Adipocyte (in vitro differentiated cells): Measurements from ENCODE around the gene PBRM1.

ENCODE experiments used
- DNase-seq: peaks from one replicate; pipeline ENCODE4 v3.0.0-alpha.2; 2015; ENCODE audit warnings: low read depth
- H3K27me3 ChIP-seq: replicated peaks from 2 replicates; pipeline ENCODE4 v1.7.0; 2013; ENCODE audit warnings: mild to moderate bottlenecking, low read length, moderate library complexity; ENCODE audit not compliant: control insufficient read depth, insufficient read depth
- H3K36me3 ChIP-seq: 2 replicates; pipeline ENCODE4 v1.7.0; 2013; ENCODE audit warnings: low read length, mild to moderate bottlenecking, moderate library complexity; ENCODE audit not compliant: control insufficient read depth, insufficient read depth, severe bottlenecking
- H3K4me1 ChIP-seq: 2 replicates; pipeline ENCODE4 v1.7.0; 2013; ENCODE audit warnings: mild to moderate bottlenecking, low read length, moderate library complexity; ENCODE audit not compliant: control insufficient read depth, insufficient read depth
- H3K4me3 ChIP-seq: 2 replicates; pipeline ENCODE4 v1.7.0; 2013; ENCODE audit warnings: mild to moderate bottlenecking, low read length, moderate library complexity
- H3K9ac ChIP-seq: 2 replicates; pipeline ENCODE4 v1.7.0; 2013; ENCODE audit warnings: mild to moderate bottlenecking, low read length, moderate library complexity
- H3K9me3 ChIP-seq: 2 replicates; pipeline ENCODE4 v1.7.0; 2013; ENCODE audit warnings: mild to moderate bottlenecking, low read length, moderate library complexity; ENCODE audit not compliant: control insufficient read depth

The PBRM1 gene

DNA sequence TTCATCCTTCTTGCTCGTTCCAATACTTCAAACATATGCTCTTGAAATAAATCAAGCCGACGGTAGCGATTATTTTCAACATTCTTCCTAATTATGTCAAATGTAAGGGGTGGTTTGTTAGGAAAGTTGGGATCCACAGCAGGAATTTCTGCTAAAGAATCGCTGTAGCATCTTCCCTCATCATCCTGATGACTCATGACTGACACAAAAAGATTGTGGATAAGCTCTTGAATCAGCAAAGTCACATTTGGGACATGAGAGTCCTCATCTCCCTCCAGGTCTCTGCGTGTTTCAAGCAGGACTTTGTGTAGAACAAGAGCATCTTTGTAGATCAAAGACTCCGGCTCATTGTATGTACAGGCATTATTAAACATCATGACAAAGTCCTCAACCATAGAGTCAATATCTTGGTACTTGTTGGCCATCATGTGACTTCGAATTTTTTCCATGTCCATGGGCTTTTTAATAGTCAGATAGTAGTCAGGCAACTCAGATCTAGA is 76.3 kb downstream of the PBRM1 start:
- Histone ChIP-seq H3K4me1 (no peaks in the 10 kb centered on the region), H3K9ac (no peak overlapping the region), H3K9me3 (no peaks in the 10 kb centered on the region), H3K36me3 (peaks cover 91% of the 10 kb centered on the region), H3K4me3 (no peak overlapping the region), H3K27me3 (no peaks in the 10 kb centered on the region)
- no peak for DNase-seq

- DNase-seq = no peak
- Histone ChIP-seq H3K4me3 (no peak overlapping the region), H3K36me3 (peaks cover 92% of the 10 kb centered on the region), H3K9me3 (no peaks in the 10 kb centered on the region), H3K9ac (no peak overlapping the region), H3K4me1 (no peaks in the 10 kb centered on the region), H3K27me3 (no peaks in the 10 kb centered on the region)
Observed at GRCh38 chr3:52608337-52608736, 77.4 kb downstream of the PBRM1 start.

- no peaks in the 10 kb centered on the region for H3K27me3 ChIP-seq
- peaks cover 95% of the 10 kb centered on the region for H3K36me3 ChIP-seq
- no peak overlapping the region for H3K4me3 ChIP-seq
- no peaks in the 10 kb centered on the region for H3K4me1 ChIP-seq
- DNase-seq = peak; percentile 44
- H3K9ac ChIP-seq = no peak overlapping the region
- H3K9me3 ChIP-seq = no peaks in the 10 kb centered on the region
Observed at GRCh38 chr3:52606373-52607085, 79.2 kb downstream of the PBRM1 start.

DNA sequence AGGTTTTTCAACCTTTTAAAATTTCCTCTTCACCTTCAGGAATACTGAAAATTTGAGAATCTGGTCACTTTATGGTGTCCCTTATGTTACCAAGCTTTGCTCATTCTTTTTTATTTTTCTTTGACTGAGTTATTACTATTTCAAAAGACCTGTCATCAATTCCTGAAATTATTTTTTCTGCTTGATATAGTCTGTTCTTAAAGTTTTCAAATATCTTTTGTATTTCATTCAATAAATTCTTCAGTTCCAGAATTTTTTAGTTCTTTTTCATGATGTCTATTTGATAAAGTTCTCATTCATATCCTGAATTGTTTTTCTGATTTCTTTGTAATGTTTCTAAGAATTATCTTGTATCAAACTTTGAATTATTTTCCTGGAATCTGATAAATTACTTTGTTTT is 85.5 kb downstream of the PBRM1 start:
- H3K36me3 ChIP-seq = peaks cover 69% of the 10 kb centered on the region

DNA sequence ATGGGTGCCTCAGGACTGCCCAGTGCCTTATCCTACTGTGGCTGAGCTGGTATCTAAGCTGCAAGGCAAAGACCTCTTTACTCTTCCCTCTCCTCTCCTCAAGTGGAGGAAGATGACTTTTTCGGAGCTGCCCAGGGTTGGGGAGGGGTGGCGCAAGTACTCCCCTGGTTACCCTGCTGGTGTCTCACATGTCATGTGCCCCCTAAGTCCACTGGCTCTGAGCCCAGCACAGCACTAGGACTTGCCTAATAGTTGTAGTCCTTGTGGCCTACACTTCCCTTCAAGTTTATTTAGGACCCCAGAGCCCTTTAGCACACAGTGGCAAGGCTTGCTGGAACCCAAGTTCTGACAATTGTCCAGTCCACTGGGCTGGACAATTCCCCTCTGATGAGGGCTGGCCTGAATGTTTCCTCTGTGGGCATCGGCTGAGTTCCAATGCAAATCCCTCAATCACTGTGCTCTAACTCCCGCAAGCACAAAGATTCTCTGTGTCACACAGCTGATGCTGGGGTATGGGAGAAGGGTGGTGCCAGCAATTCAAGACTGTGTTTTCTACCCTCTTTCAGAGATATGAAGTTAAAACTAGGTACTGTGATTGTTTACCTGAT is 89.0 kb downstream of the PBRM1 start:
- no peak for DNase-seq
- Histone ChIP-seq H3K27me3 (no peaks in the 10 kb centered on the region), H3K9ac (no peak overlapping the region), H3K9me3 (peaks cover 16% of the 10 kb centered on the region), H3K4me1 (peaks cover 10% of the 10 kb centered on the region), H3K36me3 (peaks cover 50% of the 10 kb centered on the region), H3K4me3 (no peak overlapping the region)

More for the DNA sequence above, 85.5 kb downstream of the PBRM1 start:
- H3K9ac ChIP-seq = no peak overlapping the region
- H3K4me3 ChIP-seq = no peak overlapping the region
- H3K27me3 ChIP-seq = no peaks in the 10 kb centered on the region
- peaks cover 10% of the 10 kb centered on the region for H3K4me1 ChIP-seq
- H3K9me3 ChIP-seq = peaks cover 16% of the 10 kb centered on the region
- no peak for DNase-seq

GRCh38 chr3:52593103-52593502 is 92.6 kb downstream of the PBRM1 start:
- Histone ChIP-seq H3K36me3 (peaks cover 45% of the 10 kb centered on the region), H3K4me3 (no peak overlapping the region), H3K4me1 (peaks cover 7% of the 10 kb centered on the region), H3K9me3 (no peaks in the 10 kb centered on the region), H3K27me3 (no peaks in the 10 kb centered on the region), H3K9ac (no peak overlapping the region)
- DNase-seq = no peak

DNA sequence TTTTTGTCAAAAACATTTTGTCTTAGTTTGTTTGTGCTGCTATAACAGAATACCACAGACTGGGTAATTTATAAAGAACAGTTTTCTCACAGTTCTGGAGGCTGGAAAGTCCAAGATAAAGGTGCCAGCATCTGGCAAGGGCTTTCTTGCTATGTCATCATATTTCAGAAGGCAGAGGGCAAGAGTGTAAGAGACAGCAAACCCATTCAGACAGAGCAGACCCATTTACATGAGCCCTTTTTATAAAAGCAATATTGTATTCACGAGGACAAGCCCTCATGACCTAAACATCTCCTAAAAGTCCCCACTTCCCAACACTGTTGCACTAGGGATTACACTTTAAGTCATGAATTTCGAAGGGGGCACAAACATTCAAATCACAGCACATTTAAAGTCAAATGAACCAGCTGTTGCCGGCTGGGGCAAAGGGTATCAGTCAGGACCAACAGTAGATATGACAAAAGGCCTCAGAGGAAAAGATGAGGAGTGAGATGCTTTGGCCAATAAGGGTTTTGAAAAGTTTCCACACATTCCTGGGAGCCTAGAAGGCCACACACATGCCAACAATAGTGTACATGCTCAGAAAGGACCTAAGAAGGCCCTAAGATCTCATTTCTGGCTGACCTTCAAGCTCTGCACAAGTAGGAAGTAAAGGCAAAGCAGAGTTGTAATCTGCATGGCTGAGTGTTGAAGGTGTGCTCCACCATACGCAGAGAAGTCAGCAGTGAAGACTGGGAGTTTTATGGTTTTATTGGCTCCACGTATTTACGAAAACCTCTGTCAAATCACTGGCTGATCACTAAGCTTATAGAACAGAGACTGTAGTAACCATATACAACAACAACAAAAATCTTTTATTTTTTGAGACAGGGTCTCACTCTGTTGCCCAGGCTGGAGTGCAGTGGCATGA is 111.4 kb downstream of the PBRM1 start:
- Histone ChIP-seq H3K36me3 (peaks cover 58% of the 10 kb centered on the region), H3K9me3 (no peaks in the 10 kb centered on the region), H3K4me1 (peaks cover 29% of the 10 kb centered on the region), H3K27me3 (no peaks in the 10 kb centered on the region), H3K9ac (no peak overlapping the region), H3K4me3 (no peak overlapping the region)
- DNase-seq = no peak

- Histone ChIP-seq H3K4me3 (no peak overlapping the region), H3K36me3 (peaks cover 41% of the 10 kb centered on the region), H3K27me3 (no peaks in the 10 kb centered on the region), H3K9me3 (no peaks in the 10 kb centered on the region), H3K4me1 (peaks cover 22% of the 10 kb centered on the region), H3K9ac (no peak overlapping the region)
- DNase-seq = no peak
Observed at GRCh38 chr3:52572221-52572620, 113.5 kb downstream of the PBRM1 start.

DNA sequence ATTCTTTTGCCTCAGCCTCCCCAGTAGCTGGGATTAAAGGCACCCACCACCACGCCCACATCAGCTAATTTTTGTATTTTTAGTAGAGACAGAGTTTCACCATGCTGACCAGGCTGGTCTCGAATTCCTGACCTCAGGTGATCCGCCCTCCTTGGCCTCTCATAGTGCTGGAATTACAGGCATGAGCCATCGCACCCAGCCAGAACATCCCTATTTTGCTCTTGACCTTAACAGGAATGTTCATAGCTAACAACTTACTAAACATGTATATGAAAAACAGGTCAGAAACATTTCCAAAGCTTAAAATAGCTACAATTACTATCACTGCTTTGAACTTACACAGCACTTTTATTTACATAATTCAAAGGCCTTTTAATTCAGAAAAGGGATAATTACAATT is 115.6 kb downstream of the PBRM1 start:
- peak; percentile 46 for DNase-seq
- Histone ChIP-seq H3K36me3 (peaks cover 40% of the 10 kb centered on the region), H3K27me3 (no peaks in the 10 kb centered on the region), H3K4me1 (peaks cover 22% of the 10 kb centered on the region), H3K9ac (no peak overlapping the region), H3K9me3 (no peaks in the 10 kb centered on the region), H3K4me3 (no peak overlapping the region)

GRCh38 chr3:52568069-52568468 is 117.6 kb downstream of the PBRM1 start:
- Histone ChIP-seq H3K4me1 (peaks cover 7% of the 10 kb centered on the region), H3K36me3 (peaks cover 36% of the 10 kb centered on the region), H3K4me3 (no peak overlapping the region), H3K27me3 (no peaks in the 10 kb centered on the region), H3K9ac (no peak overlapping the region), H3K9me3 (no peaks in the 10 kb centered on the region)
- no peak for DNase-seq

- no peaks in the 10 kb centered on the region for H3K27me3 ChIP-seq
- H3K9me3 ChIP-seq = no peaks in the 10 kb centered on the region
- H3K36me3 ChIP-seq = peaks cover 68% of the 10 kb centered on the region
- no peak for DNase-seq
- peaks cover 16% of the 10 kb centered on the region for H3K4me1 ChIP-seq
- H3K9ac ChIP-seq = no peak overlapping the region
- no peak overlapping the region for H3K4me3 ChIP-seq
Observed at GRCh38 chr3:52563984-52564383, 121.7 kb downstream of the PBRM1 start.
